KG1 (cell line): ENCODE results near the gene TRPV3.
"Not testable (repeated sequence)": the region's sequence is repeated elsewhere in the genome, so short reads cannot be mapped to it uniquely, and the experiment has no call there.

Experiments used
- DNase-seq: peaks from one replicate; lab custom pipeline; 2025; lab: John Stamatoyannopoulos, UW

TRPV3 gene

GRCh38 chr17:3472137-3472536, 85.5 kb downstream of the TRPV3 start:
- DNase-seq, result no peak

GRCh38 chr17:3471599-3471998, 86.0 kb downstream of the TRPV3 start, which contains the start of gene SPATA22:
Gene SPATA22 (minus strand): TSS chr17:3471819. CDS start chr17:3469325, 2,494 bp downstream.
- DNase-seq, result no peak

- DNase-seq, result no peak
Measured at GRCh38 chr17:3469529-3469928, 88.1 kb downstream of the TRPV3 start.

GRCh38 chr17:3466355-3466754, 91.3 kb downstream of the TRPV3 start:
- DNase-seq, result not testable (repeated sequence)
